A673 (cell line): ENCODE results near the gene FBXL15.

Source experiments
- EZH2 ChIP-seq: fragments of 200-600 bp; sonication (generic); IDR thresholded peaks from 2 replicates; pipeline ENCODE4 v1.6.1; 2017; ENCODE audit warnings: borderline replicate concordance, low read depth, mild to moderate bottlenecking, mixed read lengths, antibody characterized with exemption, low read length; ENCODE audit not compliant: poor library complexity, severe bottlenecking
- TF ChIP-seq, protein P1 (sequence below): fragments of 300-800, 200-600 bp; sonication (generic); conservative IDR thresholded peaks from 2 replicates; pipeline ENCODE4 v1.5.1; 2017; ENCODE audit warnings: low read depth, mild to moderate bottlenecking, antibody characterized with exemption, low read length, moderate library complexity, mixed read lengths

- TF ChIP-seq, protein P1, sequence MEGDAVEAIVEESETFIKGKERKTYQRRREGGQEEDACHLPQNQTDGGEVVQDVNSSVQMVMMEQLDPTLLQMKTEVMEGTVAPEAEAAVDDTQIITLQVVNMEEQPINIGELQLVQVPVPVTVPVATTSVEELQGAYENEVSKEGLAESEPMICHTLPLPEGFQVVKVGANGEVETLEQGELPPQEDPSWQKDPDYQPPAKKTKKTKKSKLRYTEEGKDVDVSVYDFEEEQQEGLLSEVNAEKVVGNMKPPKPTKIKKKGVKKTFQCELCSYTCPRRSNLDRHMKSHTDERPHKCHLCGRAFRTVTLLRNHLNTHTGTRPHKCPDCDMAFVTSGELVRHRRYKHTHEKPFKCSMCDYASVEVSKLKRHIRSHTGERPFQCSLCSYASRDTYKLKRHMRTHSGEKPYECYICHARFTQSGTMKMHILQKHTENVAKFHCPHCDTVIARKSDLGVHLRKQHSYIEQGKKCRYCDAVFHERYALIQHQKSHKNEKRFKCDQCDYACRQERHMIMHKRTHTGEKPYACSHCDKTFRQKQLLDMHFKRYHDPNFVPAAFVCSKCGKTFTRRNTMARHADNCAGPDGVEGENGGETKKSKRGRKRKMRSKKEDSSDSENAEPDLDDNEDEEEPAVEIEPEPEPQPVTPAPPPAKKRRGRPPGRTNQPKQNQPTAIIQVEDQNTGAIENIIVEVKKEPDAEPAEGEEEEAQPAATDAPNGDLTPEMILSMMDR = peak; percentile 97
- no peak for TF ChIP-seq EZH2
Measured at GRCh38 chr10:102393411-102394078, 27.1 kb upstream of the FBXL15 start.
